CD4-positive, alpha-beta T cell treated with Interleukin-10 for 1 hour (primary cell): ENCODE data around the gene ERI2.
"Not testable (repeated sequence)": the region's sequence is repeated elsewhere in the genome, so short reads cannot be mapped to it uniquely, and the experiment has no call there.

Experiments
- DNase-seq: peaks from one replicate; pipeline ENCODE4 v3.0.0-alpha.2; 2020

The ERI2 gene

GRCh38 chr16:20818929-20819585 lies 12.8 kb upstream of the ERI2 start:
- DNase-seq: no peak

GRCh38 chr16:20814784-20815183 lies 8.5 kb upstream of the ERI2 start:
- DNase-seq: no peak

- DNase-seq: no peak
Observed at GRCh38 chr16:20812510-20812909, 6.2 kb upstream of the ERI2 start.

- DNase-seq: no peak
Observed at GRCh38 chr16:20811889-20812439, 5.7 kb upstream of the ERI2 start.

GRCh38 chr16:20807862-20808261 lies 1.6 kb upstream of the ERI2 start:
- DNase-seq: no peak

GRCh38 chr16:20805684-20806167 lies 546 bp downstream of the ERI2 start:
- not testable (repeated sequence) for DNase-seq

GRCh38 chr16:20803561-20804214 lies 2.6 kb downstream of the ERI2 start:
- DNase-seq: no peak

- no peak for DNase-seq
Observed at GRCh38 chr16:20803192-20803560, 3.1 kb downstream of the ERI2 start.

- DNase-seq: no peak
Observed at GRCh38 chr16:20801278-20801677, 5.0 kb downstream of the ERI2 start.

- peak; percentile 8 for DNase-seq
Observed at GRCh38 chr16:20799599-20799998, 6.7 kb downstream of the ERI2 start.

- DNase-seq: peak; percentile 17
Observed at GRCh38 chr16:20798364-20798763, 7.9 kb downstream of the ERI2 start.

- no peak for DNase-seq
Observed at GRCh38 chr16:20791923-20792612, 14.2 kb downstream of the ERI2 start.

- DNase-seq: no peak
Observed at GRCh38 chr16:20789130-20789529, 17.1 kb downstream of the ERI2 start.

GRCh38 chr16:20784204-20784603 lies 22.1 kb downstream of the ERI2 start:
- no peak for DNase-seq

- no peak for DNase-seq
Observed at GRCh38 chr16:20782470-20782869, 23.8 kb downstream of the ERI2 start.

- DNase-seq: no peak
Observed at GRCh38 chr16:20781697-20782096, 24.6 kb downstream of the ERI2 start.

GRCh38 chr16:20774703-20775362 lies 31.4 kb downstream of the ERI2 start:
- peak; percentile 61 for DNase-seq

GRCh38 chr16:20773679-20774078 lies 32.6 kb downstream of the ERI2 start:
- DNase-seq: no peak

- DNase-seq: no peak
Observed at GRCh38 chr16:20768818-20769217, 37.5 kb downstream of the ERI2 start.

- DNase-seq: no peak
Observed at GRCh38 chr16:20768121-20768520, 38.2 kb downstream of the ERI2 start.

GRCh38 chr16:20767577-20767976 lies 38.7 kb downstream of the ERI2 start:
- no peak for DNase-seq

- no peak for DNase-seq
Observed at GRCh38 chr16:20766294-20766693, 40.0 kb downstream of the ERI2 start.

- DNase-seq: no peak
Observed at GRCh38 chr16:20765732-20766131, 40.5 kb downstream of the ERI2 start.
